GM18951 (cell line): ENCODE measurements around the gene SELENOM.

Source experiments
- POLR2A ChIP-seq: IDR thresholded peaks from 4 replicates; pipeline ENCODE4 v1.6.1; 2011; ENCODE audit warnings: mild to moderate bottlenecking; ENCODE audit not compliant: insufficient read length, insufficient read depth; ENCODE audit errors: extremely low read depth
- in situ Hi-C: fragments of 300-500 bp; cut with MboI; formaldehyde crosslinking; loops from one replicate; pipeline ENCODE4 v1.12.0; 2022; ENCODE audit warnings: low sequenced_read_pairs, mixed read lengths, inconsistent platforms; ENCODE audit not compliant: unreplicated experiment

The SELENOM gene

GRCh38 chr22:31096657-31097279 lies 10.6 kb downstream of the SELENOM start:
- in situ Hi-C loops: no loop called here
- no peak for TF ChIP-seq POLR2A

- no peak for TF ChIP-seq POLR2A
- in situ Hi-C loops: no loop called here
These were observed 11.6 kb downstream of the SELENOM start for GRCh38 chr22:31095637-31096249.

- no peak for TF ChIP-seq POLR2A
- in situ Hi-C loops: no loop called here
These were observed 12.6 kb downstream of the SELENOM start for GRCh38 chr22:31094741-31095140.

- in situ Hi-C loops: no loop called here
- TF ChIP-seq POLR2A: no peak
These were observed 13.3 kb downstream of the SELENOM start for GRCh38 chr22:31094021-31094551.

- in situ Hi-C loops: no loop called here
- no peak for TF ChIP-seq POLR2A
These were observed 14.1 kb downstream of the SELENOM start for GRCh38 chr22:31093086-31093850.

GRCh38 chr22:31092161-31092560 lies 15.2 kb downstream of the SELENOM start:
- in situ Hi-C loops: no loop called here
- TF ChIP-seq POLR2A: no peak

GRCh38 chr22:31091106-31091975 lies 16.0 kb downstream of the SELENOM start:
- TF ChIP-seq POLR2A: no peak
- in situ Hi-C loops: no loop called here

GRCh38 chr22:31090217-31091085 lies 16.9 kb downstream of the SELENOM start:
- in situ Hi-C loops: no loop called here
- no peak for TF ChIP-seq POLR2A

- no peak for TF ChIP-seq POLR2A
- in situ Hi-C loops: no loop called here
These were observed 17.9 kb downstream of the SELENOM start for GRCh38 chr22:31089160-31090100.

- no peak for TF ChIP-seq POLR2A
- in situ Hi-C loops: no loop called here
These were observed 19.0 kb downstream of the SELENOM start for GRCh38 chr22:31088233-31088986.
